C4-2B (cell line): ENCODE measurements around the gene TSPEAR.

Source experiments
- CTCF ChIP-seq: fragments of 450-650 bp; conservative IDR thresholded peaks from 2 replicates; pipeline ENCODE4 v1.5.1; 2017; ENCODE audit warnings: mild to moderate bottlenecking
- ZFX ChIP-seq: fragments of 450-650 bp; IDR thresholded peaks from 2 replicates; pipeline ENCODE4 v1.6.1; 2017

- TF ChIP-seq CTCF: no peak
- TF ChIP-seq ZFX: no peak
Observed at GRCh38 chr21:44578371-44579055, 132.9 kb downstream of the TSPEAR start.
